ENCODE results near the gene SLC32A1. TPM values are rescaled to one million over a fixed set of nuclear protein-coding genes. Genes with fewer than 3 reads are reported as not detected.

SLC32A1 gene
- total RNA-seq, 1 donor from 2014 or later, result not detected

DNA sequence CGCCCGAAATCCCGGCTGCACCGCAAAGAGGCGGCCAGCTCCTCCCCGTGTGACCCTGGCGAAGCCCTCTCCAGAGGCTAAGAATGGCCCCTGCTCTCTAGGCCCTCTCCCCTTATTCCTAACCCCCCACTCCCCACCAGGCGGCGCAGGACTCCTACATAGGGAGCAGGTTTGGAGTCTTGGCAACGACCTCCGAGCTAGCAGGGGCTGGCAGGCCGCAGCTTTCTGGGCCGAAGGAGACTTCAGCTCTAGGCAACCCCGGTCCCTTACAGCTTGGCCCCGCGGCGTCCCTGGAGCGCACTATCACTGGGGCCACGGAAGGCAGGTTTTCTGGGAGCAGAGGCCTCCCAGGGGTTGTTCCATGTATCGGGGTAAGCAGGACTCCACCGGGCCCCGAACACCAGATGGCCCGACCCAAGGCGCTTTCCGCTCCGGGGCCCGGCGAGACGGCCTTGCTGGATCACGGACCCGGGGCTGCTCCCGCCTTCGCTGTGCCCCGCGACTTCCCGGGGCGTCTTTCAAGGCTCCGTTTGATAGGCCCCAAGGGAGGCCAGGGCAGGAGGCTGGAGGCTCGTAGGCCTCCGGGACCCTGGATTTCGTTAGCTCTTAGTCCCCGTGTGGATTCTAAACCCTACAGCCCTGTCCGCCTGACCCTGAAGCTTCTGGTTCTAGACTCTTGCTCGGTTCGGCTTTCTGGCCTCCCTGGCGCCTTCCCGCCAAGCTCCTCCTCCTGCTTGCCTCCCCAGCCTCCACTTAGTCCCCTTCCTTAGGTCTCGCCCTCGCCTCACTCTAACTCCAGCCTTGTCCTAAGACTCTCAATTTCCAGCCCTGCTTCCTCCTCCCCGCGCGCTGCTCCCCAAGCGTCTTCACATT lies 1.9 kb downstream of the SLC32A1 start:
- Mint-ChIP-seq H3K4me1 (ENCODE audit: low read depth) (peaks cover 8% of the 10 kb centered on the region), H3K4me3 (ENCODE audit: low read depth) (no peak overlapping the region), H3K36me3 (ENCODE audit: insufficient read depth) (no peaks in the 10 kb centered on the region), H3K27ac (peak overlapping the region; percentile 1), H3K27me3 (peaks cover 92% of the 10 kb centered on the region), H3K9me3 (ENCODE audit: low read depth) (no peaks in the 10 kb centered on the region)
- TF ChIP-seq, protein P1, sequence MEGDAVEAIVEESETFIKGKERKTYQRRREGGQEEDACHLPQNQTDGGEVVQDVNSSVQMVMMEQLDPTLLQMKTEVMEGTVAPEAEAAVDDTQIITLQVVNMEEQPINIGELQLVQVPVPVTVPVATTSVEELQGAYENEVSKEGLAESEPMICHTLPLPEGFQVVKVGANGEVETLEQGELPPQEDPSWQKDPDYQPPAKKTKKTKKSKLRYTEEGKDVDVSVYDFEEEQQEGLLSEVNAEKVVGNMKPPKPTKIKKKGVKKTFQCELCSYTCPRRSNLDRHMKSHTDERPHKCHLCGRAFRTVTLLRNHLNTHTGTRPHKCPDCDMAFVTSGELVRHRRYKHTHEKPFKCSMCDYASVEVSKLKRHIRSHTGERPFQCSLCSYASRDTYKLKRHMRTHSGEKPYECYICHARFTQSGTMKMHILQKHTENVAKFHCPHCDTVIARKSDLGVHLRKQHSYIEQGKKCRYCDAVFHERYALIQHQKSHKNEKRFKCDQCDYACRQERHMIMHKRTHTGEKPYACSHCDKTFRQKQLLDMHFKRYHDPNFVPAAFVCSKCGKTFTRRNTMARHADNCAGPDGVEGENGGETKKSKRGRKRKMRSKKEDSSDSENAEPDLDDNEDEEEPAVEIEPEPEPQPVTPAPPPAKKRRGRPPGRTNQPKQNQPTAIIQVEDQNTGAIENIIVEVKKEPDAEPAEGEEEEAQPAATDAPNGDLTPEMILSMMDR (IDR thresholded peaks at IDR 0.05; ENCODE audit: unreplicated experiment), result peak; percentile 64
- peak; percentile 65 for DNase-seq (ENCODE audit: low spot score, unreplicated experiment)

DNA sequence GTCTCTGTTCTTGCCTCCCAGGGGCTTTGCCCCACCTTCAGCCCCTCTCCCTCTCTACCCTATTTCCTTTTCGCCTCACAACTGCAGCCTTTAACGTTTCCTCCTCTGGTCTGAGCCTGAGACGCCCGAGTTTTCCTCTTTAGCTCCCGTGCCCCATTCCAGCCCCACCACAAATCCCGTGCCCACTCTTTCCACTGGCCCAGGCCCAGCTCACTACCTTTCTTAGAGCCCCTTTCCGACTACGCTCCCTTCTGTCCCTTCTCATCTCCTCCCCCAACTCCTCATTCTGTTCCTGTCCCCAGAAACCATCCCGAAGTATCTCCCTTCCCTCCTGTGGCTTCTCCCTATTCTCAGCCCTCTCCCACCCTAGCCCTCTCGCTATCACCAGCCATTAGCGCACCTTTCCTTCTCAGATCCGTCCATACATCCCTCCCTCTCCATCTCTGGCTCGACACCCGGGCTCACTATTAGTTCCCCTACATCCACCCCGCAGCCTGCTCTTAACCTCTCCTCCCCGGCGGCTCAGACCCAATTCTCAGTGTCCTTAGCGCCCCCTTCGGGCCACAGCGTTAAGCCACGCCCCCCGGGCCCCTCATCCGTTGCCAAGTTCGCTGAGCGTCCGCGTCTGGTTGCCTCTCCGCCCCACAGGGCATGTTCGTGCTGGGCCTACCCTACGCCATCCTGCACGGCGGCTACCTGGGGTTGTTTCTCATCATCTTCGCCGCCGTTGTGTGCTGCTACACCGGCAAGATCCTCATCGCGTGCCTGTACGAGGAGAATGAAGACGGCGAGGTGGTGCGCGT lies 2.7 kb downstream of the SLC32A1 start:
- Mint-ChIP-seq H3K4me3 (ENCODE audit: low read depth) (no peak overlapping the region), H3K27ac (peak overlapping the region; percentile 1), H3K4me1 (ENCODE audit: low read depth) (peaks cover 8% of the 10 kb centered on the region), H3K27me3 (peaks cover 92% of the 10 kb centered on the region), H3K9me3 (ENCODE audit: low read depth) (no peaks in the 10 kb centered on the region), H3K36me3 (ENCODE audit: insufficient read depth) (no peaks in the 10 kb centered on the region)
- peak; percentile 45 for DNase-seq (ENCODE audit: low spot score, unreplicated experiment)
- TF ChIP-seq, protein P1 (IDR thresholded peaks at IDR 0.05; ENCODE audit: unreplicated experiment), result peak; percentile 52

DNA sequence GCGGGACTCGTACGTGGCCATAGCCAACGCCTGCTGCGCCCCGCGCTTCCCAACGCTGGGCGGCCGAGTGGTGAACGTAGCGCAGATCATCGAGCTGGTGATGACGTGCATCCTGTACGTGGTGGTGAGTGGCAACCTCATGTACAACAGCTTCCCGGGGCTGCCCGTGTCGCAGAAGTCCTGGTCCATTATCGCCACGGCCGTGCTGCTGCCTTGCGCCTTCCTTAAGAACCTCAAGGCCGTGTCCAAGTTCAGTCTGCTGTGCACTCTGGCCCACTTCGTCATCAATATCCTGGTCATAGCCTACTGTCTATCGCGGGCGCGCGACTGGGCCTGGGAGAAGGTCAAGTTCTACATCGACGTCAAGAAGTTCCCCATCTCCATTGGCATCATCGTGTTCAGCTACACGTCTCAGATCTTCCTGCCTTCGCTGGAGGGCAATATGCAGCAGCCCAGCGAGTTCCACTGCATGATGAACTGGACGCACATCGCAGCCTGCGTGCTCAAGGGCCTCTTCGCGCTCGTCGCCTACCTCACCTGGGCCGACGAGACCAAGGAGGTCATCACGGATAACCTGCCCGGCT lies 3.4 kb downstream of the SLC32A1 start:
- H3K4me3 Mint-ChIP-seq (ENCODE audit: low read depth), result no peak overlapping the region
- H3K27me3 Mint-ChIP-seq, result peaks cover 92% of the 10 kb centered on the region
- H3K4me1 Mint-ChIP-seq (ENCODE audit: low read depth), result peaks cover 8% of the 10 kb centered on the region
- H3K36me3 Mint-ChIP-seq (ENCODE audit: insufficient read depth), result no peaks in the 10 kb centered on the region
- DNase-seq (ENCODE audit: low spot score, unreplicated experiment), result no peak
- no peak overlapping the region for H3K27ac Mint-ChIP-seq
- TF ChIP-seq, protein P1 (IDR thresholded peaks at IDR 0.05; ENCODE audit: unreplicated experiment), result no peak
- no peaks in the 10 kb centered on the region for H3K9me3 Mint-ChIP-seq (ENCODE audit: low read depth)

DNA sequence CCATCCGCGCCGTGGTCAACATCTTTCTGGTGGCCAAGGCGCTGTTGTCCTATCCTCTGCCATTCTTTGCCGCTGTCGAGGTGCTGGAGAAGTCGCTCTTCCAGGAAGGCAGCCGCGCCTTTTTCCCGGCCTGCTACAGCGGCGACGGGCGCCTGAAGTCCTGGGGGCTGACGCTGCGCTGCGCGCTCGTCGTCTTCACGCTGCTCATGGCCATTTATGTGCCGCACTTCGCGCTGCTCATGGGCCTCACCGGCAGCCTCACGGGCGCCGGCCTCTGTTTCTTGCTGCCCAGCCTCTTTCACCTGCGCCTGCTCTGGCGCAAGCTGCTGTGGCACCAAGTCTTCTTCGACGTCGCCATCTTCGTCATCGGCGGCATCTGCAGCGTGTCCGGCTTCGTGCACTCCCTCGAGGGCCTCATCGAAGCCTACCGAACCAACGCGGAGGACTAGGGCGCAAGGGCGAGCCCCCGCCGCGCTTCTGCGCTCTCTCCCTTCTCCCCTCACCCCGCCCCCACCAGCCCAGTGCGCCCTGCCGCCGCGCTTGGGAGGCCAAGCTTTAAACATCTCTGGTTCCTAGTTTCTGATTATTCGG lies 4.0 kb downstream of the SLC32A1 start:
- H3K27ac Mint-ChIP-seq, result no peak overlapping the region
- no peak overlapping the region for H3K4me3 Mint-ChIP-seq (ENCODE audit: low read depth)
- peaks cover 8% of the 10 kb centered on the region for H3K4me1 Mint-ChIP-seq (ENCODE audit: low read depth)
- H3K9me3 Mint-ChIP-seq (ENCODE audit: low read depth), result no peaks in the 10 kb centered on the region
- H3K36me3 Mint-ChIP-seq (ENCODE audit: insufficient read depth), result no peaks in the 10 kb centered on the region
- TF ChIP-seq, protein P1 (IDR thresholded peaks at IDR 0.05; ENCODE audit: unreplicated experiment), result no peak
- H3K27me3 Mint-ChIP-seq, result peaks cover 91% of the 10 kb centered on the region
- no peak for DNase-seq (ENCODE audit: low spot score, unreplicated experiment)

Measured in progenitor cell of endocrine pancreas (in vitro differentiated cells).